Neural cell (in vitro differentiated cells): ENCODE data around the gene ZCCHC2. TPM values are rescaled to one million over a fixed set of nuclear protein-coding genes. Genes with fewer than 3 reads are reported as not detected.

Experiments
- H2AFZ ChIP-seq: fragments of 200-600, 300-800 bp; sonication (generic), shearing (Covaris generic); 2 replicates; pipeline ENCODE4 v1.6.0; 2014; ENCODE audit warnings: low read depth, mild to moderate bottlenecking, antibody characterized with exemption, low read length, moderate library complexity
- H3F3A ChIP-seq: fragments of 200-600 bp; shearing (Covaris generic); 2 replicates; pipeline ENCODE4 v1.6.1; 2016; ENCODE audit warnings: mild to moderate bottlenecking, moderate library complexity, mixed read lengths, antibody characterized with exemption, low read length; ENCODE audit not compliant: insufficient read depth, poor library complexity, severe bottlenecking
- H3K27ac ChIP-seq: fragments of 200-600, 300-800 bp; sonication (generic), shearing (Covaris generic); 2 replicates; pipeline ENCODE4 v1.5.1; 2014; ENCODE audit warnings: mild to moderate bottlenecking, low read length, moderate library complexity
- H3K27me3 ChIP-seq: fragments of 300-800, 200-600 bp; sonication (generic), shearing (Covaris generic); 2 replicates; pipeline ENCODE4 v1.6.0; 2014; ENCODE audit warnings: mild to moderate bottlenecking, low read depth, low read length, moderate library complexity; ENCODE audit not compliant: insufficient read depth
- H3K36me3 ChIP-seq: fragments of 300-800, 200-600 bp; sonication (generic), shearing (Covaris generic); 2 replicates; pipeline ENCODE4 v1.5.1; 2014; ENCODE audit warnings: mild to moderate bottlenecking, antibody characterized with exemption, low read length, moderate library complexity; ENCODE audit not compliant: insufficient read depth
- H3K4me2 ChIP-seq: fragments of 300-800, 200-600 bp; sonication (generic), shearing (Covaris generic); 2 replicates; pipeline ENCODE4 v1.6.0; 2014; ENCODE audit warnings: mild to moderate bottlenecking, low read length
- H3K4me3 ChIP-seq: fragments of 300-800, 200-600 bp; sonication (generic), shearing (Covaris generic); 2 replicates; pipeline ENCODE4 v1.5.1; 2014; ENCODE audit warnings: mild to moderate bottlenecking, low read length, moderate library complexity
- H3K79me2 ChIP-seq: fragments of 200-600 bp; shearing (Covaris generic); replicated peaks from 2 replicates; pipeline ENCODE4 v1.6.0; 2014; ENCODE audit warnings: mild to moderate bottlenecking, low read length, moderate library complexity; ENCODE audit not compliant: insufficient read depth
- H3K9ac ChIP-seq: fragments of 300-800, 200-600 bp; sonication (generic), shearing (Covaris generic); 2 replicates; pipeline ENCODE4 v1.6.1; 2016; ENCODE audit warnings: mild to moderate bottlenecking, low read length, mixed read lengths
- H3K9me2 ChIP-seq: fragments of 200-600 bp; shearing (Covaris generic); 2 replicates; pipeline ENCODE4 v1.6.1; 2016; ENCODE audit warnings: mild to moderate bottlenecking, low read length, mixed read lengths; ENCODE audit not compliant: insufficient read depth
- H3K9me3 ChIP-seq: fragments of 200-600, 300-800 bp; sonication (generic), shearing (Covaris generic); 2 replicates; pipeline ENCODE4 v1.6.1; 2016; ENCODE audit warnings: mild to moderate bottlenecking, mixed run types, low read length, moderate library complexity, mixed read lengths
- H4K20me1 ChIP-seq: fragments of 200-600 bp; shearing (Covaris generic); 2 replicates; pipeline ENCODE4 v1.6.1; 2016; ENCODE audit warnings: mild to moderate bottlenecking, mixed run types; ENCODE audit not compliant: insufficient read depth
- CTCF ChIP-seq: fragments of 450-650 bp; IDR thresholded peaks from 2 replicates; pipeline ENCODE4 v1.5.1; 2014; ENCODE audit warnings: antibody characterized with exemption, mild to moderate bottlenecking, moderate library complexity; ENCODE audit not compliant: poor library complexity, severe bottlenecking
- EP300 ChIP-seq: fragments of 450-650 bp; conservative IDR thresholded peaks from 2 replicates; pipeline ENCODE4 v1.6.1; 2014; ENCODE audit warnings: antibody characterized with exemption, mild to moderate bottlenecking, moderate library complexity; ENCODE audit not compliant: poor library complexity, severe bottlenecking
- EZH2 ChIP-seq: fragments of 200-600, 300-800 bp; shearing (Covaris generic), sonication (generic); IDR thresholded peaks from 2 replicates; pipeline ENCODE4 v1.6.1; 2014; ENCODE audit warnings: antibody characterized with exemption, low read length, borderline replicate concordance, mild to moderate bottlenecking; ENCODE audit not compliant: insufficient read depth, poor library complexity, severe bottlenecking
- MXI1 ChIP-seq: fragments of 450-650 bp; conservative IDR thresholded peaks from 2 replicates; pipeline ENCODE4 v1.6.1; 2014; ENCODE audit warnings: antibody characterized with exemption, mild to moderate bottlenecking; ENCODE audit not compliant: poor library complexity, severe bottlenecking
- POLR2AphosphoS5 ChIP-seq: IDR thresholded peaks from 2 replicates; pipeline ENCODE4 v1.6.1; 2012
- RAD21 ChIP-seq: fragments of 450-650 bp; conservative IDR thresholded peaks from 2 replicates; pipeline ENCODE4 v1.6.1; 2014; ENCODE audit warnings: antibody characterized with exemption, mild to moderate bottlenecking, moderate library complexity
- SMC3 ChIP-seq: fragments of 450-650 bp; conservative IDR thresholded peaks from 2 replicates; pipeline ENCODE4 v1.6.1; 2014; ENCODE audit warnings: antibody characterized with exemption, mild to moderate bottlenecking, moderate library complexity; ENCODE audit not compliant: poor library complexity
- TAF1 ChIP-seq: IDR thresholded peaks from 2 replicates; pipeline ENCODE4 v1.6.1; 2012; ENCODE audit warnings: low read depth
- polyA plus RNA-seq: library from polyadenylated mRNA; depleted of rRNA; stranded (reverse); fragments of >200 nt; gene quantifications from 2 replicates; pipeline ENCODE4 v1.2.3, GENCODE V29; 2014
- TF ChIP-seq, protein P1 (sequence below): IDR thresholded peaks from 2 replicates; pipeline ENCODE4 v1.6.1; 2012; ENCODE audit warnings: borderline replicate concordance

ZCCHC2 gene
- polyA plus RNA-seq, 1 donor from 2014 or later = 3.8 TPM

- no peaks in the 10 kb centered on the region for H3K9me3 ChIP-seq
- no peaks in the 10 kb centered on the region for H3F3A ChIP-seq
- H3K36me3 ChIP-seq = no peaks in the 10 kb centered on the region
- TF ChIP-seq RAD21 (no peak), POLR2AphosphoS5 (no peak), TAF1 (no peak), MXI1 (no peak), CTCF (no peak), EZH2 (no peak), EP300 (no peak), SMC3 (no peak)
- TF ChIP-seq, protein P1, sequence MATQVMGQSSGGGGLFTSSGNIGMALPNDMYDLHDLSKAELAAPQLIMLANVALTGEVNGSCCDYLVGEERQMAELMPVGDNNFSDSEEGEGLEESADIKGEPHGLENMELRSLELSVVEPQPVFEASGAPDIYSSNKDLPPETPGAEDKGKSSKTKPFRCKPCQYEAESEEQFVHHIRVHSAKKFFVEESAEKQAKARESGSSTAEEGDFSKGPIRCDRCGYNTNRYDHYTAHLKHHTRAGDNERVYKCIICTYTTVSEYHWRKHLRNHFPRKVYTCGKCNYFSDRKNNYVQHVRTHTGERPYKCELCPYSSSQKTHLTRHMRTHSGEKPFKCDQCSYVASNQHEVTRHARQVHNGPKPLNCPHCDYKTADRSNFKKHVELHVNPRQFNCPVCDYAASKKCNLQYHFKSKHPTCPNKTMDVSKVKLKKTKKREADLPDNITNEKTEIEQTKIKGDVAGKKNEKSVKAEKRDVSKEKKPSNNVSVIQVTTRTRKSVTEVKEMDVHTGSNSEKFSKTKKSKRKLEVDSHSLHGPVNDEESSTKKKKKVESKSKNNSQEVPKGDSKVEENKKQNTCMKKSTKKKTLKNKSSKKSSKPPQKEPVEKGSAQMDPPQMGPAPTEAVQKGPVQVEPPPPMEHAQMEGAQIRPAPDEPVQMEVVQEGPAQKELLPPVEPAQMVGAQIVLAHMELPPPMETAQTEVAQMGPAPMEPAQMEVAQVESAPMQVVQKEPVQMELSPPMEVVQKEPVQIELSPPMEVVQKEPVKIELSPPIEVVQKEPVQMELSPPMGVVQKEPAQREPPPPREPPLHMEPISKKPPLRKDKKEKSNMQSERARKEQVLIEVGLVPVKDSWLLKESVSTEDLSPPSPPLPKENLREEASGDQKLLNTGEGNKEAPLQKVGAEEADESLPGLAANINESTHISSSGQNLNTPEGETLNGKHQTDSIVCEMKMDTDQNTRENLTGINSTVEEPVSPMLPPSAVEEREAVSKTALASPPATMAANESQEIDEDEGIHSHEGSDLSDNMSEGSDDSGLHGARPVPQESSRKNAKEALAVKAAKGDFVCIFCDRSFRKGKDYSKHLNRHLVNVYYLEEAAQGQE = no peak
- H3K27me3 ChIP-seq = no peaks in the 10 kb centered on the region
- no peaks in the 10 kb centered on the region for H3K79me2 ChIP-seq
- no peak overlapping the region for H3K4me3 ChIP-seq
- no peak overlapping the region for H3K27ac ChIP-seq
- H4K20me1 ChIP-seq = no peaks in the 10 kb centered on the region
- H3K9me2 ChIP-seq = no peaks in the 10 kb centered on the region
- H2AFZ ChIP-seq = no peak overlapping the region
- no peak overlapping the region for H3K9ac ChIP-seq
- no peak overlapping the region for H3K4me2 ChIP-seq
Measured at GRCh38 chr18:62554061-62554815, 31.4 kb downstream of the ZCCHC2 start.

- Histone ChIP-seq H3K27me3 (no peaks in the 10 kb centered on the region), H3K9ac (no peak overlapping the region), H2AFZ (no peak overlapping the region), H3K4me2 (no peak overlapping the region), H3F3A (no peaks in the 10 kb centered on the region), H4K20me1 (no peaks in the 10 kb centered on the region), H3K9me3 (no peaks in the 10 kb centered on the region), H3K9me2 (no peaks in the 10 kb centered on the region), H3K27ac (no peak overlapping the region), H3K79me2 (no peaks in the 10 kb centered on the region), H3K4me3 (no peak overlapping the region), H3K36me3 (no peaks in the 10 kb centered on the region)
- TF ChIP-seq SMC3 = no peak
- TF ChIP-seq CTCF = no peak
- TF ChIP-seq EP300 = no peak
- no peak for TF ChIP-seq MXI1
- TF ChIP-seq, protein P1 = no peak
Measured at GRCh38 chr18:62555135-62555534, 32.3 kb downstream of the ZCCHC2 start.
